Upper lobe of left lung (tissue), 6 donors: Measurements from ENCODE around the gene STK11IP. TPM values are rescaled to one million over a fixed set of nuclear protein-coding genes. Genes with fewer than 3 reads are reported as not detected.
"Not testable (repeated sequence)": the region's sequence is repeated elsewhere in the genome, so short reads cannot be mapped to it uniquely, and the experiment has no call there.

Experiments used
- ATAC-seq, 2 donors: fragments of 200-7000 bp; cut with Tn5 transposase; one replicate each; pipeline ENCODE4 v1.9.1; 2022; ENCODE audit warnings: mild to moderate bottlenecking in 2 of 2, moderate library complexity in 2 of 2; ENCODE audit not compliant: low FRiP score in 2 of 2
- DNase-seq, 2 donors: peaks; one replicate each; pipeline ENCODE4 v3.0.0-alpha.2; 2019 to 2020
- H3K27ac ChIP-seq, 4 donors: fragments of 200-600 bp; sonication (generic); one replicate each; pipeline ENCODE4 v1.5.1; 2016 to 2019
- H3K27me3 ChIP-seq, 4 donors: fragments of 200-600 bp; sonication (generic); one replicate each; pipeline ENCODE4 v1.5.1; 2017 to 2019
- H3K36me3 ChIP-seq, 4 donors: fragments of 200-600 bp; sonication (generic); one replicate each; pipeline ENCODE4 v1.5.1; 2016 to 2019
- H3K4me1 ChIP-seq, 4 donors: fragments of 200-600 bp; sonication (generic); one replicate each; pipeline ENCODE4 v1.5.1; 2018 to 2019
- H3K4me3 ChIP-seq, 4 donors: fragments of 200-600 bp; sonication (generic); one replicate each; pipeline ENCODE4 v1.5.1; 2017 to 2019; ENCODE audit warnings: mild to moderate bottlenecking in 2 of 4, moderate library complexity in 1 of 4
- H3K9me3 ChIP-seq, 4 donors: fragments of 200-600 bp; sonication (generic); one replicate each; pipeline ENCODE4 v1.5.1; 2018 to 2019
- CTCF ChIP-seq, 6 experiments: fragments of 450-650 bp in 4 of 6; fragments of 200-600 bp in 2 of 6; sonication (generic) in 2 of 6; IDR thresholded peaks; one replicate each; pipeline ENCODE4 v1.5.1; 2016 to 2019; ENCODE audit warnings: antibody characterized with exemption in 6 of 6
- EP300 ChIP-seq, 4 donors: sonication (generic); formaldehyde crosslinking; IDR thresholded peaks; one replicate each; pipeline ENCODE4 v1.5.1; 2017; ENCODE audit warnings: antibody characterized with exemption in 4 of 4, control low read depth in 2 of 4
- POLR2A ChIP-seq, 4 donors: fragments of 450-650 bp; IDR thresholded peaks; one replicate each; pipeline ENCODE4 v1.5.1; 2016 to 2017; ENCODE audit warnings: antibody characterized with exemption in 4 of 4, mild to moderate bottlenecking in 2 of 4
- POLR2AphosphoS5 ChIP-seq, 2 donors: sonication (generic); formaldehyde crosslinking; IDR thresholded peaks; one replicate each; pipeline ENCODE4 v1.5.1; 2017; ENCODE audit warnings: antibody characterized with exemption in 2 of 2
- WGBS, 2 donors: methylation state at CpG; one replicate each; pipeline ENCODE4 v1.1.5; 2017 to 2018; 5-methylcytosine and 5-hydroxymethylcytosine counted together
- total RNA-seq, 6 donors: library from RNA; depleted of rRNA in 4 of 6; stranded (reverse); fragments of >200 nt in 4 of 6; gene quantifications; one replicate each; pipeline versions ENCODE4 v1.1.0 to v1.2.1, GENCODE V29; 2016 to 2021
- donor health status: DM: no; HTN: no; CAD: no; lungs with moderate emphysema.
- donor health status: DM: no; HTN: yes; CAD: no; lungs with severe emphysema.

STK11IP gene
- total RNA-seq, 6 donors from 2014 or later = 16.0 to 77.5 (median 35.6) TPM

GRCh38 chr2:219648963-219649362 lies 51.3 kb downstream of the STK11IP start:
- no peaks in the 10 kb centered on the region for H3K9me3 ChIP-seq
- H3K27me3 ChIP-seq = no peaks in the 10 kb centered on the region
- 54 to 66% methylated on average over 4 of the region's 4 CpGs for WGBS, 2 donors
- H3K4me3 ChIP-seq = no peak overlapping the region
- DNase-seq = no peak
- no peak for ATAC-seq
- no peak for TF ChIP-seq EP300 (IDR thresholded peaks at IDR 0.05)
- no peak for TF ChIP-seq CTCF (IDR thresholded peaks at IDR 0.05)
- TF ChIP-seq POLR2AphosphoS5 (IDR thresholded peaks at IDR 0.05) = no peak
- TF ChIP-seq POLR2A (IDR thresholded peaks at IDR 0.05) = no peak
- H3K27ac ChIP-seq = no peak overlapping the region
- H3K4me1 ChIP-seq = peaks cover 13 to 21% (median 18%) of the 10 kb centered on the region in 4 donors
- H3K36me3 ChIP-seq = no peaks in the 10 kb centered on the region

GRCh38 chr2:219650426-219651248 lies 53.0 kb downstream of the STK11IP start:
- ATAC-seq (no peak), DNase-seq (no peak)
- no peak overlapping the region for H3K27ac ChIP-seq
- H3K27me3 ChIP-seq = no peaks in the 10 kb centered on the region
- 63 to 71% methylated on average over 8 of the region's 8 CpGs for WGBS, 2 donors
- no peak overlapping the region for H3K4me3 ChIP-seq
- TF ChIP-seq EP300 (IDR thresholded peaks at IDR 0.05) (no peak), POLR2A (IDR thresholded peaks at IDR 0.05) (no peak), POLR2AphosphoS5 (IDR thresholded peaks at IDR 0.05) (no peak), CTCF (IDR thresholded peaks at IDR 0.05) (no peak)
- no peaks in the 10 kb centered on the region for H3K36me3 ChIP-seq
- H3K4me1 ChIP-seq = peaks cover 0 to 7% (median 6%) of the 10 kb centered on the region in 4 donors
- H3K9me3 ChIP-seq = no peaks in the 10 kb centered on the region

- not testable (repeated sequence) for DNase-seq, H3K9me3 ChIP-seq, H3K4me3 ChIP-seq, ATAC-seq, H3K27me3 ChIP-seq, H3K27ac ChIP-seq, H3K4me1 ChIP-seq, H3K36me3 ChIP-seq
- WGBS, 2 donors = 82 to 84% methylated on average over 6 of the region's 6 CpGs
These were observed 54.0 kb downstream of the STK11IP start for GRCh38 chr2:219651656-219652055.

GRCh38 chr2:219656526-219656925 lies 58.9 kb downstream of the STK11IP start:
- no peaks in the 10 kb centered on the region for H3K4me1 ChIP-seq
- no peak overlapping the region for H3K27ac ChIP-seq
- no peaks in the 10 kb centered on the region for H3K27me3 ChIP-seq
- no peak overlapping the region for H3K4me3 ChIP-seq
- ATAC-seq (no peak), DNase-seq (no peak)
- WGBS, 2 donors = 94 to 95% methylated on average over 1 of the region's 1 CpG
- no peak for TF ChIP-seq CTCF (IDR thresholded peaks at IDR 0.05)
- TF ChIP-seq EP300 (IDR thresholded peaks at IDR 0.05) = no peak
- no peak for TF ChIP-seq POLR2A (IDR thresholded peaks at IDR 0.05)
- no peak for TF ChIP-seq POLR2AphosphoS5 (IDR thresholded peaks at IDR 0.05)
- no peaks in the 10 kb centered on the region for H3K36me3 ChIP-seq
- peaks cover 0 to 8% (median 0%) of the 10 kb centered on the region in 4 donors for H3K9me3 ChIP-seq

- no peak overlapping the region for H3K27ac ChIP-seq
- WGBS, 2 donors = 71 to 83% methylated on average over 7 of the region's 7 CpGs
- DNase-seq = no peak
These were observed 60.7 kb downstream of the STK11IP start for GRCh38 chr2:219658196-219658846.

More at GRCh38 chr2:219658196-219658846, 60.7 kb downstream of the STK11IP start:
- Histone ChIP-seq H3K36me3 (no peaks in the 10 kb centered on the region), H3K4me1 (no peaks in the 10 kb centered on the region), H3K27me3 (no peaks in the 10 kb centered on the region), H3K4me3 (no peak overlapping the region), H3K9me3 (peaks cover 0 to 10% (median 0%) of the 10 kb centered on the region in 4 donors)
- TF ChIP-seq POLR2AphosphoS5 (IDR thresholded peaks at IDR 0.05) = no peak
- no peak for TF ChIP-seq POLR2A (IDR thresholded peaks at IDR 0.05)
- ATAC-seq = peak in 1 of 2 donors; percentile 65
